ENCODE data around the gene DCTPP1.
A peak's percentile ranks its signal among the peaks of the same experiment; 100 is the strongest.

DCTPP1 gene

GRCh38 chr16:30418350-30419181 lies 11.3 kb downstream of the DCTPP1 start:
- Histone ChIP-seq H3K36me3 (replicated peaks) (peaks cover 9% of the 10 kb centered on the region), H3K4me3 (ENCODE audit: low read depth, low read length) (peak overlapping the region; percentile 52), H3K27me3 (replicated peaks) (no peaks in the 10 kb centered on the region), H3K27ac (no peak overlapping the region)
- in situ Hi-C loops (cut with HindIII; ENCODE audit: low pct_ligation_motif_present, low sequenced_read_pairs) = no loop called here
- TF ChIP-seq CTCF (IDR thresholded peaks at IDR 0.05; ENCODE audit: low read depth, low read length, missing control alignments) = no peak
- DNase-seq = no peak

GRCh38 chr16:30417529-30418349 lies 12.1 kb downstream of the DCTPP1 start:
- H3K27me3 ChIP-seq (replicated peaks) = no peaks in the 10 kb centered on the region
- peak overlapping the region; percentile 52 for H3K4me3 ChIP-seq (ENCODE audit: low read depth, low read length)
- no peak overlapping the region for H3K27ac ChIP-seq
- H3K36me3 ChIP-seq (replicated peaks) = peaks cover 10% of the 10 kb centered on the region
- DNase-seq = peak; percentile 65
- peak; percentile 22 for TF ChIP-seq CTCF (IDR thresholded peaks at IDR 0.05; ENCODE audit: low read depth, low read length, missing control alignments)
- in situ Hi-C loops (cut with HindIII; ENCODE audit: low pct_ligation_motif_present, low sequenced_read_pairs) = no loop called here

- in situ Hi-C loops (cut with HindIII; ENCODE audit: low pct_ligation_motif_present, low sequenced_read_pairs) = no loop called here
- no peak for TF ChIP-seq CTCF (IDR thresholded peaks at IDR 0.05; ENCODE audit: low read depth, low read length, missing control alignments)
- Histone ChIP-seq H3K27me3 (replicated peaks) (no peaks in the 10 kb centered on the region), H3K36me3 (replicated peaks) (peaks cover 7% of the 10 kb centered on the region), H3K27ac (no peak overlapping the region), H3K4me3 (ENCODE audit: low read depth, low read length) (peak overlapping the region; percentile 52)
- DNase-seq = no peak
Measured at GRCh38 chr16:30416624-30417528, 13.0 kb downstream of the DCTPP1 start.

- H3K27me3 ChIP-seq (replicated peaks) = no peaks in the 10 kb centered on the region
- H3K27ac ChIP-seq = no peak overlapping the region
- peaks cover 9% of the 10 kb centered on the region for H3K36me3 ChIP-seq (replicated peaks)
- no peak overlapping the region for H3K4me3 ChIP-seq (ENCODE audit: low read depth, low read length)
- no peak for DNase-seq
- TF ChIP-seq CTCF (IDR thresholded peaks at IDR 0.05; ENCODE audit: low read depth, low read length, missing control alignments) = no peak
- in situ Hi-C loops (cut with HindIII; ENCODE audit: low pct_ligation_motif_present, low sequenced_read_pairs) = no loop called here
Measured at GRCh38 chr16:30416047-30416603, 13.7 kb downstream of the DCTPP1 start.

- no peak overlapping the region for H3K4me3 ChIP-seq (ENCODE audit: low read depth, low read length)
- H3K36me3 ChIP-seq (replicated peaks) = peaks cover 9% of the 10 kb centered on the region
- H3K27ac ChIP-seq = no peak overlapping the region
- no peak for TF ChIP-seq CTCF (IDR thresholded peaks at IDR 0.05; ENCODE audit: low read depth, low read length, missing control alignments)
- in situ Hi-C loops (cut with HindIII; ENCODE audit: low pct_ligation_motif_present, low sequenced_read_pairs) = no loop called here
- H3K27me3 ChIP-seq (replicated peaks) = no peaks in the 10 kb centered on the region
- no peak for DNase-seq
Measured at GRCh38 chr16:30414159-30414558, 15.7 kb downstream of the DCTPP1 start.
